8988T (cell line): ENCODE results near the gene TMEM69.
A peak's percentile ranks its signal among the peaks of the same experiment; 100 is the strongest.
"Not testable (repeated sequence)": the region's sequence is repeated elsewhere in the genome, so short reads cannot be mapped to it uniquely, and the experiment has no call there.

Source experiments
- DNase-seq: peaks from one replicate; pipeline ENCODE4 v3.0.0; 2011

Gene TMEM69

DNA sequence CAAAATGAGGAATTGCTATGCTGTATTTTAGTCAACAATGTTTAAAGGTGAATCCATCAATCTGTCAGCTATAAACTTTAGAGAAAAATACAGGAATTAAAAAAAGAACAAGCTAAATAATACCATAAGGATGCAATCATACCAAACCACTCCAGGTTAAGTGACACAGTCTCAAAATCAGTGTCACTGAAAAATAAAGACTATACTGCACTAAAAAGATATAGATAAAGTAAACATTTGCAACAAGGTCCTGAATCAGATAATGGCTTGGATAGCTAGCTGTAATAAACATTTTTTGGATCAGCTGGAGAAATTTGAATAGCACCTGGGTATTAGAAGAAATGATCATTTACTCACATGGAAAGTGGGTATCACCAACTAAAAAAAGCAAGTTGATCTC lies 9.5 kb upstream of the TMEM69 start:
- DNase-seq = no peak

DNA sequence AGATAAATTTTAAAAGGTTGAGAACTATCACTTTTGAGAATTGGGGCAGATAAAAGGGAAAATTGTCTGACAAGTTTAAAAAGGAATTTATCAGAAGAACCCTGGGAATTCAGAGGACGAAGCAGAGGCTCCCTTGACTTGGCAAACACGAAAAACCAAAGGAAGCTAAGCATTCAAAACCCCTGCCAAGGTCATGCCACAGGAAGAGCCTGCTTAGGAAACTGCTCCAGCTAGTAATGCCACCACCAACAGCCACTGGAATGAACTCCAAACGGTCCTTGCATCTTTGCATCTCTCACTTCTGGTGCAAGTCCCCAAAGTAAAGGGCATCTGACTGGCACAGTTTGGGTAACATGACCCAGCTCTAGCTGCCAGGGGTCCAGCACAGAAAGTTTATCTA lies 8.9 kb upstream of the TMEM69 start:
- no peak for DNase-seq

DNA sequence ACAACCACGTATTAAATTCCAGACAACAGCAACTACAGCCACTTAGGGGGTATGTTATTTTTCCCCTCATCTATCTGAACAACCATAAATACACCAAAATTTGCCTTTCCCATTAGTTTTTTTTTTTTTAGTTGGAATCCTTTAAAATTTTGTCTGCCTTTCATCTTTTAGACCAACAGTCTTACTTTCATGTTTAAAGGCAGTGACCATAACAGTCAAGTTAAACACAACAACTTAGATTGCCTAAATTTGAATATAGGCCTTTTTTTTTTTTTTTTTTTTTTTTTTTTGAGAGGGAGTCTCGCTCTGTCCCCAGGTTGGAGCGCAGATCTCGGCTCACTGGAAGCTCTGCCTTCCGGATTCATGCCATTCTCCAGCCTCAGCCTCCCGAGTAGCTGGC lies 5.0 kb upstream of the TMEM69 start:
- DNase-seq = no peak

DNA sequence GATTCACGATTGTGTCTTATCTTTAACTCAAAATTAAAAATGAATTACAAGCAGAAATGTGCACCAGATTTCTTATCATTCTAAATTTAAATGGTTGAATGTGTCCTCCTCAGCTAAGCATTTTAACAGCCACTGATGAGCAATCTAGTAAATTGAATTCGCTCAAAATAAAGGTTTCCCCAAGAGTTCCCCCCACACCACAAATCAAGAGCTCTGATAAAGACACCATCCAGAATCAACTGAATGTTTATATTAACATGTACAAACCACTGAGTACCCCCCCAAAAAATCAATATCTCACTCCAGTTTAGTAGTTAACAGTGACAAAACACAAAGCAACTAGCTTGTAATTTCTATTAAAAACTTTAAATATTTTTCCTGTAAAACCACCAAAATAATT lies 3.6 kb upstream of the TMEM69 start:
- DNase-seq = no peak

DNA sequence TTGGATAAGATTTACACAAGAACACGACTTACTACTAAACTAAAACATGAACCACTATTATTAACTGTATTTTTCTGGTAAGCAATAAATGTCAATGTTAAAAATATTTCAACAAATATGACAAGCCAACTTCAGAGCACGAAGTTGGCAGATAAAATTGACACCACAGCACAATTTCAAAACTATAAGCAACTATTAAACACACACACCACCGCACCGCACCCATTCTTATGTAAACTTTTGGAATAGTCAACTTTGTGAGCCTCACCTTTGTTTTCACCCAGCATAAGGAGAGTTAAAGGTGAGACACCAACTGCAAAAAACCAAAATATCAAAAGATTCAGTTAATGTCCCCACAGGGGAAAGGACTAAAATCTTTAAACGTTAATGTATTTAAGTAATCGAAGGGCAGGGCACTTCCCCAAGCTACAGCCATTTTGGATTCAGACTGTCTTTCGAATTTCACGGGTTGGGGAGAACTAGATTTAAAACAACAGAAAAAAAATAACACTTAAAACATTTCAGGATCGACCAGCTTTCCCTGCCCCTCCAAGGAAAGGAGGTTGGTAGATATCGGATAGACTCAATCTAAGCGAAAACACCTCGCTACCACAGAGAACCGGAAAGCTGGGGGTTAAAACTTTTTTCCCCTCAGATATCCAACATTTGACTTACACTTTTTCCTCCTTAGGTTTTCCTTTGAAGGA lies 2.5 kb upstream of the TMEM69 start:
- no peak for DNase-seq

DNA sequence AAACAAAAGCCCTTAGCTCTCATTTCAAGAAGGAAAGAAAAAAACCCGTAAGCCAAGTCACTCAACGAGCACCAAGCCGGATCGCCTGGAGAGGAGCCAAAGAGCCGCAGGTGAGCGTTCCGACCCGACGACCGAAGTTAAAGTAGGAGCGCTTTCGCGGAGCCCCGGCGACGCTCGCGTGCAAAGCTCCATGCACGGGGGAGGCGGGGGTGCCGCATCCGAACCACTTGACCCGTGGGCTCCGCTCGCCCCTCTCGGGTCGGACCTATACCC lies 2.0 kb upstream of the TMEM69 start:
- no peak for DNase-seq

DNA sequence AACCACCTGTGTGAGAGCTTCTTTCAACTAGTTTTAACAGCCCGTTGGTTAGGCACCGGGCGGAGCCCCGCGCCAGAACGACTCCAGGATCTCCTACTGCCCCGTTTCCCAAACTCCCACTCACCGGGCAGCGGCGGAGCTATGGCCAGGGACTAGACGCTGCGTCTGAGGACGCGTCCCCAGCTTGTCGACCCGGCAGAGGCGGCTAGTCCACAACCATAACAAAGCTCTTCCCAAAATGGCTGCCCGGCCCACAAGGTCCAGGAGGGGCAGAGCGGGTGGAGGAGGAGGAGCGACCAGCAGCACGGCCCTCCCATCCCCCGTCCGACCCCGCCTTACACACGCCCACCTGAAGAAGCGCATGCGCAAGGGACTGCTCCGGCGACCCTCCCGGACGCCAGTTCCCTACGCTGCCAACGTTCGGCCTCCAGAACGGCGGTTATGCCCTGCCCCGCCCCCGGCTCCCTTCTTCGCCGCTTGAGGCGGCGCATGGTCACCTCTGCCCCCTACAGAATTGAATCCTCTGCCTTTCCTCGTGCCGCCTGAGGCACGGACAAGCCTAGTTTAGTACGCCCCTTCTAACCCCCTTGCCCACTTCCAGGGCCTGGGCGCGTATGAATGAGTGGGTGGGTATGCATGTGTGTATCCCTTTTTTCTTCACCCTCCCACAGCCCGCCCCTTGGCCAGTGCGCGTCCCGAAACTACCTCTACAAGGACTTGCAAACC lies 1.5 kb upstream of the TMEM69 start, which contains the start of gene GPBP1L1:
Gene GPBP1L1, minus strand, starts transcription at position 246 of the 726 bp plus-strand sequence. CDS start 27,446 bp downstream, outside the sequence.
- peak; percentile 76 for DNase-seq

DNA sequence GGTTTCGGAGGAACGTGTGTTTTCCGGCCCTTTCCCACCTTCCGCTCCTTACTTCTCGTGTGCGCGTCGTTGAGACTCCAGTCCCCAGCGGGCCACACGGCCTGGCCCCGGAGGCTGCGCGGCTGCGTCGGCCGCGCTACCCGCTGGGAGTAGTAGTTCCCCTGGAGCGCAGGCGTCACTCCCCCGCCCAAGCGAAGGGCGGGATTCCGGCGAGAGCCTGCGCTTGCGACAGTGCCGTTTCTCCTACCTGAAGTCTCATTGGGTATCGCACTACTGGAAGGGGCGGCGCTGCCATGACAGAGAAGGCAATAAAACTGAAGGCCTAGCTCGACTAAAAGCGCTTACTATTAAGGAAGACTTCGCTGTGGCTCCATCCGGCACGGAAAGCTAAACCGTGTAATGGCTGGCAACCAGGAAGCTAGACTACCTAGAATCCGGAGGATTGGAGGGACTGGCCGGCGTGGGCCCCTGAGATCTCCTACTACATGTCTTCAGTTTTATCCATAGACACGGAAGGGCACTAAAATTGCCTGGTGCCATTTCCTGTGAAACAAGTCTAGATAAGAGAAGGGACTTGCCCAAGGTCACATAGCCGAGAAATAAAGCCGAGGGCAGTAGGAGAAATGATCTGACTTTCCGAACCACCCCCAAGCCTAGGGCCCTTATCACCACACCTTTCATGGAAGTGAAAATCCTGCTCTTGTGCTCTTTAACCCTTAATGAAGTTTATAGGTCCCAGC lies 797 bp upstream of the TMEM69 start:
- peak; percentile 53 for DNase-seq

DNA sequence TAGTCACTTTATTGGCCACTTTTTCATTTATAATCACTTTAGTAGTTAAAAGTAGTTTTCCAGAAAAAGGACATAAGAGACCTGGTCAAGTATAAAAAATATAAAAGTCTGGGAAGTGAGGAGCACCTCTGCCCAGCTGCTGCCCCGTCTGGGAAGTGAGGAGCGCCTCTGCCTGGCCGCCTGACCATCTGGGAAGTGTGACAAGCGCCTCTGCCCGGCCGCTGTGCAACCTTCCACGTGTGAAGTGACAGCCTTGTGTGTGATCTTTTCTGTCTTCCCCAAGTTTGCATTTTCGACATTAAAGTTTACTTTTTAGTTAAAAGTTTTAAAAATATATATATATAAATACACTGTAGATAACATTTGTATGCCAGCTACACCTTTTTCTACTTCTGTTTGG lies 5.8 kb downstream of the TMEM69 start:
- DNase-seq = not testable (repeated sequence)

DNA sequence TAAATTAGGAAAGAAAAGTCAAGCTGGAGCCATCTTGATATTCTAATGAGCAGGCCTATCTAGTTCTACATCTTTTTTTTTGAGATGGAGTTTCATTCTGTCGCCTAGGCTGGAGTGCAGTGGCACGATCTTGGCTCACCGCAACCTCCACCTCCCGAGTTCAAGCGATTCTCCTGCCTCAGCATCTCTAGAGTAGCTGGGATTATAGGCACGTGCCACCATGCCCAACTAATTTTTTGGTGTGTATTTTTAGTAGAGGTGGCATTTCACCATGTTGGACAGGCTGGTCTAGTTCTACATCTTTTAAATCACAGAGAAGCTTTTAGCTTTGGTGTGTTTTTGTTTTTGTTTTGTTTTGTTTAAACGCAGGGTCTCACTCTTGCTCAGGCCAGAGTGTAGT lies 6.8 kb downstream of the TMEM69 start:
- DNase-seq = no peak

DNA sequence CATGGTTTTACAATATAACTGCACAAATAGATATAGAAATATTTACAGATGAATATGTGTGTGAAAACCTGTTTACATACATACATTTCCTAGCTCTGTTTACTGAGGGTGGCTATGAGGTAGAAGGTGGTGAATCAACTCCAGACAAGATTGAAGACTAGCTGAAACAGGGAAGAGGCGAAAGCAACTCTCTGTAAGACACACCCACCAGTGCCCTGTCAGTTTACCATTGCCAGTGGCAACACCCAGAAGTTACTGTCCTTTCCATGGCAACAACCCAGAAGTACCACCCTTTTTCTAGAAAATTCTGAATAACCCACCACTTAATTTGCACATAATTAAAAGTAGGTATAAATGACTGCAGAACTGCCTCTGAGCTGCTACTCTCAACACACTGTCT lies 16.7 kb downstream of the TMEM69 start:
- DNase-seq = no peak

DNA sequence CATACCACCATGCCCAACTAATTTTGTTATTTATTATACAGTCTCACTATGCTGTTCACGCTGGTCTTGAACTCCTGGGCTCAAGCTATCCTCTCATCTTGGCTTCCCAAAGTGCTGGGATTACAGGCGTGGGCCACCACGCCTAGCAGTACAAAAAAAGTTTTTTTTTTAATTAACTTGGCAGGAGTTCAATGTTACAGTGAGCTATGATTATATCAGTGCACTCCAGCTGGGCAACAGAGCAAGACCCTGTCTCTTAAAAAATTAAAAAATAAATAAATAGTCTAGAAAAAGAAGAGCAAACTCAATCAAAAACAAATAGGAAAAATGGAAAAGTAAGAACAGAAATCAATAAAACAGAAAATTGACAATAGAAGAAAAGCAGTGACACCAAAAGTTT lies 25.7 kb downstream of the TMEM69 start:
- DNase-seq = no peak

DNA sequence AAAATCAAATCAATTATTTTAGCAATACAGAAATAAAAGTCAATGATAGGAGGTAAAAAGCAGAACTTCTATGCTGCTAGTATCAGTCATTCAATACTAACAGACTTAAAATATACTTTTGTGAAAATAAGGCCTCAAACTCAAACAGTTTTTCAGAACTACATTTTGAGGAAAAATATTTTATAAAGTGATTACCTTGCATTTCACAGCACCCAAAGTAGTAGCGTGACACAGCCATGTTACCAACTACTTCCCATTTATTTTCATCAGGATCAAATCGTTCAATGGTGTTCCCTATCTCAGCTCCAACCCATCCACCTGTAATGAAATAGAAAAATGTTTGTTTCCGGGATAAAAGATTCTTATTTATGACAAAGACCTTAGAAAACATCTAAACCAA lies 28.7 kb downstream of the TMEM69 start:
- no peak for DNase-seq

DNA sequence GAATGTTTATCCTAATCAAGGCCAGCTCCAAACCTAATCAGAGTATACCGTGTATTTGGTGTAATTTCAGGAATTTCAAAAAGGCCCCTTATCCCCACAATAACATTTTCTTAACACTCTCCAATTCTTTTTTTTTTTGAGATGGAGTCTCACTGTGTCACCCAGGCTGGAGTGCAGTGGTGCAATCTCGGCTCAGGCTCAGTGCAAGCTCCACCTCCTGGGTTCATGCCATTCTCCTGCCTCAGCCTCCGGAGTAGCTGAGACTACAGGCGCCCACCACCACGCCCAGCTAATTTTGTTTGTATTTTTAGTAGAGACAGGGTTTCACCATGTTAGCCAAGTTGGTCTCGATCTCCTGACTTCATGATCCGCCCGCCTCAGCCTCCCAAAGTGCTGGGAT lies 29.4 kb downstream of the TMEM69 start:
- DNase-seq = not testable (repeated sequence)

DNA sequence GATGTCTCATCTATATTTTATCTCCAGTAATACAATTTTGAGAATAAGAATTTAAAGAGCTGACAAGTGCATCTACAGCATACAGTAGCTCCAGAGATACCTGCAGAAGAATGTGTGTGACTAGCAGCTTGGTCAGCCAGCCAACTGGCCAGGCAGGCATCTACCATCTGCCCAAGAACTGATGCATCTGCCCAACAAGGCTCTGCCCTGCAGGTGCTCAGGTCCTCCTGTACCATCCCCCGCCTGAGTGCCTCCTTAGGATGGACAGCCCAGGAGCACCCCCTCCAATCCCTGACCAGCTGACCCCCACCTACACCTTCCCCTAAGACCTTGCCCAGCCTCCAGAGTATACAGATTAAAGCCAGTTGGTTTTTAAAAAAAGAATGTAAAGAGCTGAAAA lies 30.3 kb downstream of the TMEM69 start:
- no peak for DNase-seq

DNA sequence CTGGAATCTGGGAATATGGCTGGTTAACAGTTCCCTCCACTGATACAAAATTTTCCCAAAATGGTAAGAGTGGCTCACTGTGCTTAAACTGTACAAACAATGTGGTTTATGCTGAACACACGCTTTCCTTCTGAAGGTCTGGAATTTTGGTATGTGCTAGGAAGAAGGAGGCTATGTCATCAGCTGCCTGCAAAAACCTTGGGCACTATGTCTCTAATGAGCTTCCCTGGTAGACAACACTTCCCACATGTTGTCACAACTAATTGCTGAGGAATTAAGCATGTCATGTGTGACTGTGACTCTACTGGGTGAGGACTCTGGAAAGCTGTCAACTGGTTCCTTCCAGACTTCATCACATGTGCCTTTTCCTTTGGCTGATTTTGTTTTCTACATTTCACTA lies 33.2 kb downstream of the TMEM69 start:
- no peak for DNase-seq

DNA sequence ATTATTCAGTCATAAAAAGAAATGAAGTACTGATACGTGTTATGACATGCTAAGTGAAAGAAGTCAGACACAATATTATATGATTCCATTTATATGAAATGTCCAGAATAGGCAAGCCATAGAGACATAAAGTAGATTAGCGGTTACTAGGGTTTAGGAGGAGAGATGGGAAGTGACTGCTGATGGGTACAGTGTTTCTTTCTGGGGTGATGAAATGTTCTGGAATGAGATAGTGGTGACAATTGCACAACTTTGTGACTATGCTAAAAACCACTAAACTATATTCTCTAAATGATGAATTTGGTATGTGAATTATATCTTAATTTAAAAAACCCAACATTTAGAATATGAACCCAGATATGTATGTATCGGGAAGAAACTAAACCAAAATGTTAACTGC lies 34.8 kb downstream of the TMEM69 start:
- no peak for DNase-seq

DNA sequence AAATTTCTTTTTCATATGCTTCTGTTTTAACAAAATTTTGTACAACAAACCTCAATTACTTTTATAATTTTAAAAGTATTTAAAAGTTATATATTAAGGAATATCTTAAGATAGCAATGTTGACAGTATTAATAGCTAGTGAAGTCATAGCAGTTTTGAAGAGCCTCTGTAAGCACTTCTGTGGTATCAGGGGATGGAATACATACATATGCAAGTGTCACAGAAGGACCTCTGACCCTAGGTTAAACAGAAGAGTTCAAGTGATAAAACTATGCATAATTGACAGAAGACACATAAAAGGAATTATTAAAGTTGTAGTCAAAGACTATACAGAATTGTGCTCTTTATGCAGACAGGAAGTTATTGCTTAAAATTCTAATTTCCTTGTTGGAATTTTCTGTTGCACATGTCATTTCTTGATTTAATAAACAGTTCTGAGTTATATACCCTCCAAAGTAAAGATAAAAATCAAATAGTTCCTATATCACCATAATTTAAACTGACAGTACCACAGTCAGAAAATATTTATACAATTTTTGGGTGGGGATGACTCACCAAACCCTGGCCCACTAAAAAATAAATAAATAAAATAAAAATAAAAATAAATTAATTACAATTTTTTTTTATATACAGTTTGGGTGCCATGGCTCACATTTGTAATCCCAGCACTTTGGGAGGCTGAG lies 35.4 kb downstream of the TMEM69 start:
- no peak for DNase-seq

DNA sequence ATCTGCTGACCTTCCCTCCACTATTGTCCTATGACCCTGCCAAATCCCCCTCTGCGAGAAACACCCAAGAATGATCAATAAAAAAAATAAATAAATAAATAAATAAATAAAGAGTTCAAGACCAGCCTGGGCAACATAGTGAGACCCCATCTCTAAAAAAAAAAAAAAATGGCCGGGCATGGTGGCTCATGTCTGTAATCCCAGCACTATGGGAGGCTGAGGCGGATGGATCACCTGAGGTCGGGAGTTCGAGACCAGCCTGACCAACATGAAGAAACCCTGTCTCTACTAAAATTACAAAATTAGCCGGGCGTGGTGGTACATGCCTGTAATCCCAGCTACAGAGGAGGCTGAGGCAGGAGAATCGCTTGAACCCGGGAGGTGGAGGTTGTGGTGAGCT lies 38.0 kb downstream of the TMEM69 start:
- not testable (repeated sequence) for DNase-seq

DNA sequence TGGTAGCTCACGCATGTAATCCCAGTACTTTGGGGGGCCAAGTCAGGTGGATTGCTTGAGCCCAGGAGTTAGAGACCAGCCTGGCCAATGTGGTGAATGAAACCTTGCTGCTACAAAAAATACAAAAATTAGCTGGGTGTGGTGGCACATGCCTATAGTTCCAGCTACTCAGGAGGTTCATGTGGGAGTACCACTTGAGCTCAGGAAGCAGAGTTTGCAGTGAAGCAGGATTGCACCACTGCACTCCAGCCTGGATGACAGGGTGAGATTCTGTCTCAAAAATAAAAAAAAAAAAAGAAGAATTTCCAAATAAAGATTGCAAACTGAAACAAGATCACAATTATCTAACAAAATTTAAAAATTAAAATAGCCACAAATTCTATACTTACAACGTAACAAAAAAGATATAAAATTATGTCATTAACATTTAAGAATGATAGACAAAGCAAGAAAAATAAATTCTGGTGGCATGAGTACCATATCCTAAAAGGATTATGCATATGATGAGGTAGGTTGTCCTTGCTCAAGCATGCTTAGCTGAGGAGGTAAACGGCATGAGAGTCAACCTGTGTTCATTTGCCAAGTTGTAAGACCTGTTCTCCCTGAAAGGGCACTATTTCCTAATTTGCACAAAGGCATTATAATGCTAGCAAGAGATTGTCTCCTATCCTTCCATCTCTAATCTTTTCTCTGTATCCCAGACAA lies 42.2 kb downstream of the TMEM69 start:
- no peak for DNase-seq

DNA sequence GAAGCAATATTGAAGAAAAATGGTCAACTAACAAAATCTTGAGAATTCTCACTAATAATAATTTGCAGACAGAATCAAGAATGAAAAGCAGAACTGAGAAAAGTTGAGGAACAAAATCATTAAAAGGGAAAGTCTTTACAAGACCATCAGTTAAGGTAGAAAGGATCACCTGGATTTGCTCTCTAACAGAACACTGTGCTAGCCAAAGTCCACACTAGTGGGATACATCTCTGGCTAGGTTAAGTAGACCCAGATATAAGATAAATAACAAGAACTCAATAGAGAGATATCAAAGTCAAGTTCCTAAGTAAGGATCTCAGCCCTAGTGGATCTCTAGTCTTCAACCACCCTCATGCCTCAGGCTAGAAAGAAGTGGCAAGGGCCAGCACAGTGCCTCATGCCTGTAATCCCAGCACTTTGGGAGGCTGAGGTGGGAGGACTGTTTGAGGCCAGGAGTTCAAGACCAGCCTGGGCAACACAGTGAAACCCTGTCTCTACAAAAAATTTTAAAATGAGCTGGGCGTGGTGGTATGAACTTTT lies 42.9 kb downstream of the TMEM69 start:
- no peak for DNase-seq

DNA sequence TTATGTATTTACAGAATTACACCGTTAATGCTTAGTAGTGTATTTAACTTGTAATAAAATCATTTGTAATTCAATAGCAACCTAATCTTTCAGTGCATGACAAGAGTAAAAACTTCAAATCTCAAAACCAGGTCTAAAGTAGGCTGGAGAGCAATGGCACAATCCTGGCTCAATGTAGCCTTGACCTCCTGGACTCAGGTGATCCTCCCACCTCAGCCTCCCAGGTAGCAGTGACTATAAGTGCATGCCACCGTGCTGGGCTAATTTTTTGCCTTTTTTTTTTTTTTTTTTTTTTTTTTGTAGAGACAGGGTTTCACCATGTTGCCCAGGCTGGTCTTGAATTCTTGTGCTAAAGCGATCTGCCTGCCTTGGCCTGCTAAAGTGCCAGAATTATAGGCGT lies 51.2 kb downstream of the TMEM69 start:
- no peak for DNase-seq
